Left ventricle myocardium inferior (tissue), 1 donor: ENCODE measurements around the gene MCFD2. TPM values are rescaled to one million over a fixed set of nuclear protein-coding genes. Genes with fewer than 3 reads are reported as not detected.

Source experiments
- DNase-seq: peaks from one replicate; pipeline ENCODE4 v3.0.0-alpha.2; 2020
- H3K27ac ChIP-seq: fragments of 200-600 bp; replicated peaks from 2 replicates; pipeline ENCODE4 v1.8.0; 2021
- H3K27me3 ChIP-seq: fragments of 200-600 bp; 2 replicates; pipeline ENCODE4 v1.8.0; 2021; ENCODE audit warnings: low read depth
- H3K36me3 ChIP-seq: fragments of 200-600 bp; 2 replicates; pipeline ENCODE4 v1.8.0; 2021
- H3K4me1 ChIP-seq: fragments of 200-600 bp; 2 replicates; pipeline ENCODE4 v1.8.0; 2021
- H3K4me3 ChIP-seq: fragments of 200-600 bp; 2 replicates; pipeline ENCODE4 v1.8.0; 2021; ENCODE audit warnings: mild to moderate bottlenecking, moderate library complexity
- H3K9me3 ChIP-seq: fragments of 200-600 bp; replicated peaks from 2 replicates; pipeline ENCODE4 v1.8.0; 2021
- intact Hi-C: fragments of 100-400 bp; cut with micrococcal nuclease; formaldehyde crosslinking; loops from one replicate; pipeline ENCODE4 v1.11.0; 2022
- total RNA-seq: library from RNA; stranded (reverse); fragmentation: NEBNext Ultra II Directional; extraction: Animal tissue kit (Norgen Biotek cat#: 25700); gene quantifications from one replicate; pipeline ENCODE4 v1.2.1, GENCODE V29; 2021
- TF ChIP-seq, protein P1 (sequence below): fragments of 200-600 bp; IDR thresholded peaks from 2 replicates; pipeline ENCODE4 v1.8.0; 2021; ENCODE audit warnings: antibody characterized with exemption, mild to moderate bottlenecking, borderline replicate concordance
- donor health status: DM: no; HTN: yes; CAD: no; lungs with severe emphysema.

Gene MCFD2
- total RNA-seq, 1 donor from 2014 or later: 61.2 TPM

DNA sequence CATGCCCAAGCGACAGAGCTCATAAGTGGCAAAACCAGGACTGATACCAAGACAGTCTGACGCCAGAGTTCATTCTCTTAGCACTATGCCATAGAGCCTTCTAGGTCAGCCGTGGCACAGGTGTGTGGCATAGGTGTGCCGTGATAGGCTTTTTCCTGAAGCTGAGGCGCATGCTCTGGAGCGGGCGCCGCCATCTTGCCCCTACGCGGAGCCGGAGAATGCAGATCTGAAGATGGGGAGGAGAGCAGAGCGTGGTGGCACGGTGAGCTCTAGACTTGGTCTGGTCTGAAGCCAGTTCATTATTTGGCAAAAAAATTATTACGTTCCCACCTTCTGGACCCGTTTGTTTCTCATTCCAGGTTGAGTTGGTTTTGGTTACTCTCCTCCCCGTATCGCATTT, 16.6 kb downstream of the MCFD2 start:
- no peaks in the 10 kb centered on the region for H3K9me3 ChIP-seq
- H3K27ac ChIP-seq: no peak overlapping the region
- intact Hi-C loops: no loop called here
- H3K4me1 ChIP-seq: no peaks in the 10 kb centered on the region
- no peak overlapping the region for H3K4me3 ChIP-seq
- TF ChIP-seq, protein P1, sequence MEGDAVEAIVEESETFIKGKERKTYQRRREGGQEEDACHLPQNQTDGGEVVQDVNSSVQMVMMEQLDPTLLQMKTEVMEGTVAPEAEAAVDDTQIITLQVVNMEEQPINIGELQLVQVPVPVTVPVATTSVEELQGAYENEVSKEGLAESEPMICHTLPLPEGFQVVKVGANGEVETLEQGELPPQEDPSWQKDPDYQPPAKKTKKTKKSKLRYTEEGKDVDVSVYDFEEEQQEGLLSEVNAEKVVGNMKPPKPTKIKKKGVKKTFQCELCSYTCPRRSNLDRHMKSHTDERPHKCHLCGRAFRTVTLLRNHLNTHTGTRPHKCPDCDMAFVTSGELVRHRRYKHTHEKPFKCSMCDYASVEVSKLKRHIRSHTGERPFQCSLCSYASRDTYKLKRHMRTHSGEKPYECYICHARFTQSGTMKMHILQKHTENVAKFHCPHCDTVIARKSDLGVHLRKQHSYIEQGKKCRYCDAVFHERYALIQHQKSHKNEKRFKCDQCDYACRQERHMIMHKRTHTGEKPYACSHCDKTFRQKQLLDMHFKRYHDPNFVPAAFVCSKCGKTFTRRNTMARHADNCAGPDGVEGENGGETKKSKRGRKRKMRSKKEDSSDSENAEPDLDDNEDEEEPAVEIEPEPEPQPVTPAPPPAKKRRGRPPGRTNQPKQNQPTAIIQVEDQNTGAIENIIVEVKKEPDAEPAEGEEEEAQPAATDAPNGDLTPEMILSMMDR: no peak
- peaks cover 10% of the 10 kb centered on the region for H3K36me3 ChIP-seq
- H3K27me3 ChIP-seq: no peaks in the 10 kb centered on the region
- no peak for DNase-seq

DNA sequence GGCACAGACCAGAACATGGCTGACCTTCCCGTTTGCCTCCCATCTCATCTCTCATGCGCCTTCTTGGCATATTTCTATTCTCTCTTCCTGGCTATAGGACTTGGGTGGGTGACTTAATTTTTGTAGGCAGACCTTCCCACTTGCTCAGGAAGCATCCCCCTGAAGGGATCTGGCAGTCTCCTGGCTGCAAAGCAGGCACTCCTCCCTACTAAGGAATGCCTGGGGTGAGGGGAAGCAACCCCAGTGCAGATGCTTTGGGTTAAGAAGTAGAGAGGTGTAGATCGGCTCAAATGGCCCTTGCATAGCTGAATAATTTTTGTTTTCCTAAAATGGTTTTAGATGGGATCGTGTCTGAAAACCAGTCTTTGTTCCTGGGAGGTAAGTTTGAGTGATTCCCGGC, 17.6 kb downstream of the MCFD2 start:
- Histone ChIP-seq H3K27me3 (no peaks in the 10 kb centered on the region), H3K9me3 (no peaks in the 10 kb centered on the region), H3K4me1 (no peaks in the 10 kb centered on the region), H3K27ac (no peak overlapping the region), H3K36me3 (peaks cover 5% of the 10 kb centered on the region), H3K4me3 (no peak overlapping the region)
- DNase-seq: no peak
- intact Hi-C loops: no loop called here
- TF ChIP-seq, protein P1: no peak

DNA sequence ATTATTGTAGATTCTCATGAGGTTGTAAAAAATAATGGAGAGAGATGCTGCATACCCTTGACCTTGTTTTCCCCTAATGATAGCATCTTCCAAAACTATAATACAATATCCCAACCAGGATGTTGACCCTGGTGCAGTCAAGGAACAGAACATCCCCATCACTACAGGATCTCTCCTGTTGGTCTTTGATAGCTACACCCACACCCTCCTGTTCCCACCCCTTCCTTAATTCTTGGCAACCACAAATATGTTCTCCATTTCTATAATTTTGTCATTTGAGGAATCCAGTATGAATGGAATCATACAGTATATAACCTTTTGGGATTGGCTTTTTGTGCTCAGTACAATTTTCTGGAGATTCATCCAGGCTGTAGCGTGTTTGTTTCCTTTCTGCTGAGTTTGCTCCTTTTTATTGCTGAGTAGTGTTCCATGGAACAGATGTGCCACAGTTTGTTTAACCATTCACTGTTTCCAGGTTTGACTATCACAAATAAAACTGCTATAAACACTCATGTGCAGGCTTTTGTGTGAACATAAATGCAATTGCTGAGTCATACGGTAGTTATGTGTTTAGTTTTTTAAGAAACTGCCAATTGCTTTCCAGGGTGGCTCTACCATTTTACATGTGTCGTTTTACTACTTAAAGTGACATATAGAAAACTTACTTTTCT, 22.2 kb downstream of the MCFD2 start:
- DNase-seq: no peak
- H3K9me3 ChIP-seq: no peaks in the 10 kb centered on the region
- no peaks in the 10 kb centered on the region for H3K27me3 ChIP-seq
- TF ChIP-seq, protein P1: no peak
- H3K27ac ChIP-seq: peak overlapping the region; percentile 42
- intact Hi-C loops: loop anchor here (5.0 kb wide), 1 partner anchor 256 kb away; no protein-coding TSS in a partner anchor
- H3K4me1 ChIP-seq: peaks cover 4% of the 10 kb centered on the region
- H3K4me3 ChIP-seq: no peak overlapping the region
- H3K36me3 ChIP-seq: no peaks in the 10 kb centered on the region

DNA sequence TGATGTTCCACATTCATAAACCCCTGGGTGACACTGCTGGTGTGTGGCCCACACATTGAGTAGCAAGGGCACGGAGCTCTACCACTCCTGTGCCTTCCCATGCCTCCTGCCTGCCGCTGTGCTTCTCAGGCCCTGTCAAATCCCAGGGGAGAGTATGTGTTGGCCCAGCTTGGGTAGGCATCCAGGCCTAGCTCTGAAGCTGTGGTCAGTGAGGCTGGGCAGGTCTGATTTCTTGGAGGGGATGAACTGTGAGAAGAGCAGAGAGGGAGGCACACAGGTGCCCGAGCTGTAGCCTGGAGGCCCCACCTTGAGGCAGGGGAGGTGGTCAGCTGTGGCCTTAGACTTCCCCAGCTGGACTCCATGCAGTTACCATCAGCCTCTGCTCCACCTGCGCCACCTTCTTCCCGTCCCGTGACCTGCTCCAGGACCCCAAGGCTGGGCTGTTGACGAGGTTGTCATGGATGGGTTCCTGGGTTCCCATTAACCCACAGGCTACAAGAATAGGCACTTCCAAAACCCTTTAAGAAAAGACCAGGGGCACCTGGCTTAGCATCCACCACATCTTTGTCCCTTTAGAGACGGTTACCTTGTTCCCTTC, 23.6 kb downstream of the MCFD2 start:
- H3K9me3 ChIP-seq: no peaks in the 10 kb centered on the region
- H3K27ac ChIP-seq: no peak overlapping the region
- peaks cover 4% of the 10 kb centered on the region for H3K4me1 ChIP-seq
- intact Hi-C loops: loop anchor here (5.0 kb wide), 1 partner anchor 255 kb away; no protein-coding TSS in a partner anchor
- TF ChIP-seq, protein P1: no peak
- H3K4me3 ChIP-seq: no peak overlapping the region
- DNase-seq: no peak
- H3K27me3 ChIP-seq: no peaks in the 10 kb centered on the region
- no peaks in the 10 kb centered on the region for H3K36me3 ChIP-seq

DNA sequence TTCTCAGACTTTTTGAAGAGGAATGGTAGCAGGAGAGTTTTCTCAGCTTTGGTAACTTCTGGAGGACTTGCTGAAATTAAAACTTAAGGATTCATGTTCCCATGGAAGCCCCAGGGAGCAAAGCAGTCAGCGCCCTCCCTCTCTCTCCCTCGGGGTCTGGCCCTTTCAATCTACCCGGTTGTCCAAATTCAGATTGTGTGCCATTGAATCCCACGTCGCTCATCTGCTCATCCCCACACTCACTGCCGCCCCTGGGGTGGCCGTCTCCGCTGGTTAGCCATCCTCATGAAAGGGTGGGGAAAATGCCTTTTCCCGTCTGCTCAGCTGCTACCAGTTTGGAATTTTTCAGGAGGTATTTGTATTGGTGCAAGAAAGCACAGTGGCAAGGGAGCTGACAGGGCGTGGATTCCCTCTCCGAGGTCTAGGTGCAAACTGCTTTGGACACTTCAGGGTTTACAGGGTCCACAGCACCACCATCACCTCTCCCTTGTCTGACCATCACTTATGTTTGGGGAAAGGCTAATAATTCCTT, 27.1 kb downstream of the MCFD2 start:
- H3K36me3 ChIP-seq: no peaks in the 10 kb centered on the region
- intact Hi-C loops: no loop called here
- H3K27ac ChIP-seq: peak overlapping the region; percentile 57
- H3K9me3 ChIP-seq: no peaks in the 10 kb centered on the region
- H3K4me1 ChIP-seq: peaks cover 10% of the 10 kb centered on the region
- H3K4me3 ChIP-seq: peak overlapping the region; percentile 12
- H3K27me3 ChIP-seq: no peaks in the 10 kb centered on the region
- no peak for DNase-seq
- TF ChIP-seq, protein P1: no peak
